ENCODE measurements around the gene TMA16.

DNA sequence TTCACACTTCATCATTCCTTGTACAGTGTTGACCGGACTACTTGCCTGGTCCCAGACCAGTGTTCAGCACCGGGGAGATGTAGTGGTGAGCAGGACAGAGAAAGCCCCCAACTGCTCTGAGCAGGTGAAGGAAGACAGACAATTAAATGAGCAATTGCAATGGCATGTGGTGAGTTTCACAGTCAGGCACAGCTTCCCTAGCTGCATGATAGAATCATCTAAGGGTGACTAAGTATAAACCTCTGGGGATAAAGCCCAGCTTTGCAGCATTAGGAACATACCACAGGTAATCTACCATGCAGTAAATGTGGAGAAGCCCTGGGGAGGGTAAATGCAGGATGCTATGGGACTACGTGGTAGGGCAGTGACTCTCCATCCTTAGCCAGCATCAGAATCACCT, 47.8 kb downstream of the TMA16 start:
- TF ChIP-seq EZH2 (IDR thresholded peaks at IDR 0.05) (no peak), POLR2AphosphoS5 (IDR thresholded peaks at IDR 0.05; ENCODE audit: borderline replicate concordance, low read depth, low read length) (no peak), FOXP2 (optimal IDR thresholded peaks at IDR 0.05; ENCODE audit: control extremely low read depth, extremely low read length, insufficient read depth) (no peak)
